Ishikawa (cell line): Measurements from ENCODE around the gene CAMK2D.

Experiments
- CEBPB ChIP-seq: IDR thresholded peaks from 2 replicates; pipeline ENCODE4 v1.6.1; 2012
- CREB1 ChIP-seq: IDR thresholded peaks from 2 replicates; pipeline ENCODE4 v1.6.1; 2012; ENCODE audit warnings: low read depth
- EGR1 ChIP-seq: IDR thresholded peaks from 2 replicates; pipeline ENCODE4 v1.6.1; 2012
- EP300 ChIP-seq: IDR thresholded peaks from 2 replicates; pipeline ENCODE4 v1.6.1; 2012; ENCODE audit warnings: borderline replicate concordance
- FOXM1 ChIP-seq: IDR thresholded peaks from 2 replicates; pipeline ENCODE4 v1.6.1; 2012; ENCODE audit warnings: low read depth, borderline replicate concordance
- NFIC ChIP-seq: IDR thresholded peaks from 2 replicates; pipeline ENCODE4 v1.6.1; 2012
- RAD21 ChIP-seq: IDR thresholded peaks from 2 replicates; pipeline ENCODE4 v1.6.1; 2012; ENCODE audit warnings: low read depth
- TAF1 ChIP-seq: IDR thresholded peaks from 2 replicates; pipeline ENCODE4 v1.6.1; 2012; ENCODE audit warnings: low read depth, mild to moderate bottlenecking
- TCF12 ChIP-seq: IDR thresholded peaks from 2 replicates; pipeline ENCODE4 v1.6.1; 2012; ENCODE audit warnings: low read depth
- TEAD4 ChIP-seq: IDR thresholded peaks from 2 replicates; pipeline ENCODE4 v1.6.1; 2012
- YY1 ChIP-seq: IDR thresholded peaks from 2 replicates; pipeline ENCODE4 v1.6.1; 2012; ENCODE audit warnings: low read depth
- ZBTB7A ChIP-seq: IDR thresholded peaks from 2 replicates; pipeline ENCODE4 v1.6.1; 2012; ENCODE audit warnings: low read depth
- TF ChIP-seq, protein P1 (sequence below): IDR thresholded peaks from 2 replicates; pipeline ENCODE4 v1.6.1; 2012; ENCODE audit warnings: low read depth, mild to moderate bottlenecking
- TF ChIP-seq, protein P2 (sequence below): IDR thresholded peaks from 2 replicates; pipeline ENCODE4 v1.6.1; 2012
- TF ChIP-seq, protein P3 (sequence below): IDR thresholded peaks from 2 replicates; pipeline ENCODE4 v1.6.1; 2012

The CAMK2D gene

DNA sequence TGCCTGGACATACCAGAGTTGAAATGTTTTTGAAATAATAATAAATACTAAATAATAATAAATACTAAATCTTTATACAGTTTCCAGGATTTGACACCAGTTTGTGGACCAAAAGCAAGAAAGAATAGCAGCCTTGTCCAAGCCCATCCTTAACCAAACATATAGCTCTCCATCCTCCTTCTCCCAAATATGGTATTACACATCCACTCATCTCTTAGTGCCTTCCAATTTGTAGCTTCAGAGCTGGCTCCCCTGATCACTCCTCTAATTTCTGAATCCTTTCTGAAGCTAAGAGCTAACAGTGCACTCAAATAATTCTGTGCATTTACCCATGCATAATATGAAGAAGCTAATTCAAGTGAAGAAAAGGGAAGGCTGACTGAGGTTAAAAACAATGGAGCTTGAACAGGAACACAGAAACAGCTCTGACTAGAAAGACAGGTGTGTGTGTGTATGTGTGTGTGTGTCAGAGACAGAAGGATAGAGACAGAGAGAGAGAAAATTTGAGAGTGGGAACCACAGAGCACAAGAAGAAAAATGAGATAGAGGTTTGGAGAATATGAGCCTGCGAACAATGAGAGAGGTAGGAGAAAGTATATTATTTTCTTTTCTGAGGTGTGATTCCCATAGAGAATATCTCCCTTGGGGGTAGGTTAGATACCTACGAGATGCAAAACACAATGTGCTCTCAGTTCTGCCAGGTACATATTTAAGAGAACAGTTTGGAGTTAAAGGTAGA is 123.5 kb downstream of the CAMK2D start:
- TF ChIP-seq EP300 = no peak
- TF ChIP-seq, protein P1, sequence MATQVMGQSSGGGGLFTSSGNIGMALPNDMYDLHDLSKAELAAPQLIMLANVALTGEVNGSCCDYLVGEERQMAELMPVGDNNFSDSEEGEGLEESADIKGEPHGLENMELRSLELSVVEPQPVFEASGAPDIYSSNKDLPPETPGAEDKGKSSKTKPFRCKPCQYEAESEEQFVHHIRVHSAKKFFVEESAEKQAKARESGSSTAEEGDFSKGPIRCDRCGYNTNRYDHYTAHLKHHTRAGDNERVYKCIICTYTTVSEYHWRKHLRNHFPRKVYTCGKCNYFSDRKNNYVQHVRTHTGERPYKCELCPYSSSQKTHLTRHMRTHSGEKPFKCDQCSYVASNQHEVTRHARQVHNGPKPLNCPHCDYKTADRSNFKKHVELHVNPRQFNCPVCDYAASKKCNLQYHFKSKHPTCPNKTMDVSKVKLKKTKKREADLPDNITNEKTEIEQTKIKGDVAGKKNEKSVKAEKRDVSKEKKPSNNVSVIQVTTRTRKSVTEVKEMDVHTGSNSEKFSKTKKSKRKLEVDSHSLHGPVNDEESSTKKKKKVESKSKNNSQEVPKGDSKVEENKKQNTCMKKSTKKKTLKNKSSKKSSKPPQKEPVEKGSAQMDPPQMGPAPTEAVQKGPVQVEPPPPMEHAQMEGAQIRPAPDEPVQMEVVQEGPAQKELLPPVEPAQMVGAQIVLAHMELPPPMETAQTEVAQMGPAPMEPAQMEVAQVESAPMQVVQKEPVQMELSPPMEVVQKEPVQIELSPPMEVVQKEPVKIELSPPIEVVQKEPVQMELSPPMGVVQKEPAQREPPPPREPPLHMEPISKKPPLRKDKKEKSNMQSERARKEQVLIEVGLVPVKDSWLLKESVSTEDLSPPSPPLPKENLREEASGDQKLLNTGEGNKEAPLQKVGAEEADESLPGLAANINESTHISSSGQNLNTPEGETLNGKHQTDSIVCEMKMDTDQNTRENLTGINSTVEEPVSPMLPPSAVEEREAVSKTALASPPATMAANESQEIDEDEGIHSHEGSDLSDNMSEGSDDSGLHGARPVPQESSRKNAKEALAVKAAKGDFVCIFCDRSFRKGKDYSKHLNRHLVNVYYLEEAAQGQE = no peak
- TF ChIP-seq, protein P2, sequence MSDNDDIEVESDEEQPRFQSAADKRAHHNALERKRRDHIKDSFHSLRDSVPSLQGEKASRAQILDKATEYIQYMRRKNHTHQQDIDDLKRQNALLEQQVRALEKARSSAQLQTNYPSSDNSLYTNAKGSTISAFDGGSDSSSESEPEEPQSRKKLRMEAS = no peak
- TF ChIP-seq TCF12 = no peak
- TF ChIP-seq TEAD4 = no peak
- TF ChIP-seq RAD21 = no peak
- TF ChIP-seq CREB1 = no peak
- no peak for TF ChIP-seq CEBPB
- no peak for TF ChIP-seq EGR1
- TF ChIP-seq YY1 = no peak
- TF ChIP-seq, protein P3, sequence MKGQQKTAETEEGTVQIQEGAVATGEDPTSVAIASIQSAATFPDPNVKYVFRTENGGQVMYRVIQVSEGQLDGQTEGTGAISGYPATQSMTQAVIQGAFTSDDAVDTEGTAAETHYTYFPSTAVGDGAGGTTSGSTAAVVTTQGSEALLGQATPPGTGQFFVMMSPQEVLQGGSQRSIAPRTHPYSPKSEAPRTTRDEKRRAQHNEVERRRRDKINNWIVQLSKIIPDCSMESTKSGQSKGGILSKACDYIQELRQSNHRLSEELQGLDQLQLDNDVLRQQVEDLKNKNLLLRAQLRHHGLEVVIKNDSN = no peak
- TF ChIP-seq TAF1 = no peak
- TF ChIP-seq NFIC = no peak

DNA sequence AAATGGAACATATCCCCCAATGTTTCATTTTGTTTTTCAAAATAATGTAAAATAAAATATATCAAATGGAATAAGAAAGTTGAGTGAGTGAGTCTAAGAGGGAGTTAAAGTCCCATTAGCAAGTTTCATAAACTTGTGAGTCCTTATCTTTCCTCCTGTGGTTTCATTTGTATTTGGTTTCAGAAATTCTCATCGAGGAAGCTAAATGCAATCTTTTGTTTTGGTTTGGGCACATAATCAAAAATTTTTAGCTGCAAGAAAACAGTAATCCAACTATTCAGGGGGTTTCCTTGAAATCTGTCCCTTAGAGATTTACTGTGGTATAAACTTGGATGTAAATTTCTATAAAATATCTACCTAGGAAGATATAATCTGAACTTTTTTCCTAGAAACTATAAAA is 124.2 kb downstream of the CAMK2D start:
- TF ChIP-seq NFIC (no peak), RAD21 (no peak), TEAD4 (no peak), FOXM1 (no peak), CEBPB (no peak), EGR1 (no peak), EP300 (no peak), TAF1 (no peak)
- TF ChIP-seq, protein P3 = no peak
- TF ChIP-seq, protein P2 = no peak

DNA sequence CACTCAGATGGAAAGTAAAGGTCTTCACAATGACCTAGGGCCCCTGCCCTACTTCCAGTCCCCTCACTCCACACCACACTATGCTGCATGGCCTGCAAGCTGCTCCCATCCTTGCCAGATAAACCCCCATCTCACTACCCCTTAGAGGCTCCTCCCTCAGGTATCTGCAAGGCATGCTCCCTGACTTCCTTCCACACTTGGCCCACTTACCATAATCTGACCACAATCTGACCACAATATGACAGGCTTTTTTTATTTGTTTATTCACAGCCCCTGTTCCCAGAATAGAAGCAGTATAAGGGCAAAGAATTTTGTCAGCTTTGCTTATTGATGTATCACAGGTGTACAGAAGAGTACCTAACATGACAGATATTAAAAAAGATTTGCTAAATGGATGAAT is 124.7 kb downstream of the CAMK2D start:
- TF ChIP-seq CEBPB = no peak
- TF ChIP-seq, protein P2 = no peak
- TF ChIP-seq, protein P1 = no peak
- no peak for TF ChIP-seq CREB1
- no peak for TF ChIP-seq TCF12
- no peak for TF ChIP-seq EGR1
- TF ChIP-seq TEAD4 = no peak
- no peak for TF ChIP-seq TAF1
- no peak for TF ChIP-seq NFIC
- TF ChIP-seq, protein P3 = no peak
- TF ChIP-seq FOXM1 = no peak

DNA sequence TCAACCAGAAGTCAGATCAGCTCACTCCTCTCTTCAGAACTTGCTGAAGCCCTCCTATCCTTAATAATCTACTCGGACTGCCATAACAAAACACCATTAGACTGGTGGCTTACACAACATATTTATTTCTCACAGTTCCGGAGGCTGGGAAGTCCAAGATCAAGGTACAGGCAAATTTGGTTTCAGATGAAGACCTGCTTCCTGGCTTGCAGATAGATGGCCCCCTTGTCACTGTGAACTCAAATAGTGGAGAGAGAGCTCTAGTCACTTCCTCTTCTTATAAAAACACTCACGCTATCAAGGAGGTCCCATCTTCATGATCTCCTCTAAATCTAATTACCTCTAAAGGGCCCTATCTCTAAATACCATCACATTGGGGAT is 125.1 kb downstream of the CAMK2D start:
- TF ChIP-seq YY1 (no peak), TEAD4 (no peak), CREB1 (no peak), TAF1 (no peak), FOXM1 (no peak), ZBTB7A (no peak), EGR1 (no peak), CEBPB (no peak), TCF12 (no peak)
- TF ChIP-seq, protein P2 = no peak
- TF ChIP-seq, protein P3 = no peak
- TF ChIP-seq, protein P1 = no peak
